Middle frontal gyrus (tissue), 1 donor: ENCODE data around the gene PYGB.
A peak's percentile ranks its signal among the peaks of the same experiment; 100 is the strongest.

Source experiments
- DNase-seq: peaks from one replicate; pipeline ENCODE4 v3.0.0-alpha.2; 2015; ENCODE audit warnings: low spot score; ENCODE audit errors: extremely low spot score

Gene PYGB

DNA sequence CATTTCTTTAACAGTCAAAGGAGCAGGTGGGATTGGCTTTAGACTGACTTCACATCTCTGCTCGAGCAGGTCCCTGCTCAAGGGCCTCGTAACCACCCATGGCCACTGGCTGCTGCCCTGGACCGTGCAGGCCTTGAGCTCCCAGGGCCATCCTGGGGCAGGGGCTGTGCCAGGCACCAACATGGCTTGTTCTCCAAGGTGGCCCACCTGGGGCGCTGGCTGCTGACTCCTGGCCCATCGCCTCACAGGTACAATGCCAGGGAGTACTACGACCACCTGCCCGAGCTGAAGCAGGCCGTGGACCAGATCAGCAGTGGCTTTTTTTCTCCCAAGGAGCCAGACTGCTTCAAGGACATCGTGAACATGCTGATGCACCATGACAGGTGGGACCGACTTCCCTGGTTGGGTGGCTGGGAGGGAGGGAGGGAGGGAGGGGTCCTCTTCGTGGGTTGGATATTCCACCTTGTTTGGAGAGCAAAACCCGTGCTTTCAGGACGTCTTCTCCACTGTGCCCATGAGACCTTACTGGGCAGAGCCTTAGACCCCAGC lies 46.1 kb downstream of the PYGB start:
- DNase-seq, result no peak

DNA sequence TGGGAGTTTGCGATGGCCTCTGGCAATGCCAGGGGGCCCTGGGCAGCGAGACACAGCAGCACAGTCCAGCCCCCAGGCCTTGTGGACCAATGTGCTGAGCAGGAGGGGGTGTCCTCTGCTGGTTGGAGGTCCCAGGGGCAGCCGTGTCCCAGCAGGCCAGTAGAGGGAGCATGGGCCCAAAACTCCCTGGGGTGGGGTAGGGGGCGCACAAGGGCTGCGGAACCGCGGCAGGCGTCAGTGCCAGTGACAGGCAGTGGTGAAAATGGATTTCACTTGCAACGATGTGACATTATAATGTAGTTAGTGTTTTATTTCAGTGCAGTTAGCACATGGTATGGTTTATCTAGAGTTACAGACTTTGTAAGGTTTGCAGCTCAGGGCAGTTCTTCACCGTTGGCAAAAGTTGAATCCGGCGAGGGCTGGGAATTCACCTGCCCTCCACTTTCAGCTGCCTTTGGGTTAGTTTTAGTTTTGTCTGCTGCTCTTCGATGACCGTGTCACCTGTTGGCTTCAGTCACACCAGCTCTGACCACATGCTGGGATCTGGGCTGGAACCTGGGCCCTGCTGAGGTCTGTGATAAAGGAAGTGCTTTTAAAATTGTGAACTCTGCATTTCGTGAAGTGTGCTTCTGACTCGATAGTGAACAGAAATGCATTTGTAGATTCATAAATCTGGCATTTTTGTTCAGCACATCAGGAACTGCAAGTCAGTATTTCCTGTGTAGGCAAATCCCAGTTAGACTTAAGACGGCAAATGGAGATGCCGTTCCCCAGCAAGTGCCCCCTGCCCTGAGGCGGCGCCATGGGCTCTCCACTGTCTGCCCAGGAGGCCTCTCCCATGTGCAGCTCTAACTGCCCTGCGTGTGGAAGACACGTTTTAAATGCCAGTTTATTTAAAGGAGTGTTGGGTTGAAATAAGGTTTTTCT lies 46.8 kb downstream of the PYGB start:
- DNase-seq, result peak; percentile 19

DNA sequence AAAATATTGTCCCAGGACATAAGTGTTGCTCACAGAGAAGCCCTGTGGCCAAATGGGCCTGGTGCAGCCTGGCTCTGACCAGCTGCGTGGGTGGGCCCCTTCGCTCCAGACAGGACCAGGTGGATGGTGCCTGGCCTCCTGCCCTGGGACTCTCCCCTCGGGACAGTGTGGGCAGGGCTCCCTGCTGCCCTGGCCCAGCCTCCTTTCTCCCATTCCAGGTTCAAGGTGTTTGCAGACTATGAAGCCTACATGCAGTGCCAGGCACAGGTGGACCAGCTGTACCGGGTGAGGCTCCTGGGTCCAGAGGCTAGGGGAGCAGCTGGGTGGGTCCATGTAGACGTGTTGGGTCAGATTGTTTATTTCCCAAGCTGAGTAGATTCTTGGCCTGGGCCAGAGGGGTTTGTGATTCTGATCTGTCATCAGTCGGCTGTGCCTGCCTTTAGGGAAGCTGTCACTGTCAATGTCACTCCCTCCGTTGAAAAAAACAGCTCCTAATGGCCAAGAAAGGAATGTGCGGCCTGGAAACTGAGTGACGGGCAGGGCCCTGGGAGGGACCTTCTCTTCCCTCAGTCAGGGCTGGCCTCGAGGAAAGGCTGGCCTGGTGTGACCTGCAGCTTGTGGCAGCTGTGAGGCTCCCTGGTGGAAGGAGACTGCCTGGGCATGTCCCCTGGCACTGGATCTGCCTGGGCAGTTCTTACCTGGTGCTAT lies 47.7 kb downstream of the PYGB start:
- no peak for DNase-seq

DNA sequence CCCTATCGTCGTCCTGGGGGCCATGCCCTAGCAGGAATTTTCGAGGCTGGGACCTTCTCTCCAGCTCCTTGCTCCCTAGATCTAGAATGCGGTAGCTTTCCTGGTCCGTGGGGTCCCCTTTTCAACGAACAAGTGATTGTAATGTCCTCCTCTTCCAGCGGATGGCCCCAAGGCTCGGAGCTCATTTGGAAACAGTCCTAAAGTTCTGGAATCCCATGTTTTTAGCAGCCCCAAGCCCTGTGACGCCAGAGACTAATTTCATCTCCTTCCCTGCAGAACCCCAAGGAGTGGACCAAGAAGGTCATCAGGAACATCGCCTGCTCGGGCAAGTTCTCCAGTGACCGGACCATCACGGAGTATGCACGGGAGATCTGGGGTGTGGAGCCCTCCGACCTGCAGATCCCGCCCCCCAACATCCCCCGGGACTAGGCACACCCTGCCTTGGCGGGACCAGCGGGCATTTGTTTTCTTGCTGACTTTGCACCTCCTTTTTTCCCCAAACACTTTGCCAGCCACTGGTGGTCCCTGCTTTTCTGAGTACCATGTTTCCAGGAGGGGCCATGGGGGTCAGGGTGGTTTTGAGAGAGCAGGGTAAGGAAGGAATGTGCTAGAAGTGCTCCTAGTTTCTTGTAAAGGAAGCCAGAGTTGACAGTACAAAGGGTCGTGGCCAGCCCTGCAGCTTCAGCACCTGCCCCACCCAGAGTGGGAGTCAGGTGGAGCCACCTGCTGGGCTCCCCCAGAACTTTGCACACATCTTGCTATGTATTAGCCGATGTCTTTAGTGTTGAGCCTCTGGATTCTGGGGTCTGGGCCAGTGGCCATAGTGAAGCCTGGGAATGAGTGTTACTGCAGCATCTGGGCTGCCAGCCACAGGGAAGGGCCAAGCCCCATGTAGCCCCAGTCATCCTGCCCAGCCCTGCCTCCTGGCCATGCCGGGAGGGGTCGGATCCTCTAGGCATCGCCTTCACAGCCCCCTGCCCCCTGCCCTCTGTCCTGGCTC lies 48.5 kb downstream of the PYGB start:
- DNase-seq, result no peak

DNA sequence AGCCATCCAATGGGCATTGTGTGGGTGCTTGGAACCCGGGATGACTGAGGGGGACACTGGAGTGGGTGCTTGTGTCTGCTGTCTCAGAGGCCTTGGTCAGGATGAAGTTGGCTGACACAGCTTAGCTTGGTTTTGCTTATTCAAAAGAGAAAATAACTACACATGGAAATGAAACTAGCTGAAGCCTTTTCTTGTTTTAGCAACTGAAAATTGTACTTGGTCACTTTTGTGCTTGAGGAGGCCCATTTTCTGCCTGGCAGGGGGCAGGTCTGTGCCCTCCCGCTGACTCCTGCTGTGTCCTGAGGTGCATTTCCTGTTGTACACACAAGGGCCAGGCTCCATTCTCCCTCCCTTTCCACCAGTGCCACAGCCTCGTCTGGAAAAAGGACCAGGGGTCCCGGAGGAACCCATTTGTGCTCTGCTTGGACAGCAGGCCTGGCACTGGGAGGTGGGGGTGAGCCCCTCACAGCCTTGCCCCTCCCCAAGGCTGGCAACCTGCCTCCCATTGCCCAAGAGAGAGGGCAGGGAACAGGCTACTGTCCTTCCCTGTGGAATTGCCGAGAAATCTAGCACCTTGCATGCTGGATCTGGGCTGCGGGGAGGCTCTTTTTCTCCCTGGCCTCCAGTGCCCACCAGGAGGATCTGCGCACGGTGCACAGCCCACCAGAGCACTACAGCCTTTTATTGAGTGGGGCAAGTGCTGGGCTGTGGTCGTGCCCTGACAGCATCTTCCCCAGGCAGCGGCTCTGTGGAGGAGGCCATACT lies 49.4 kb downstream of the PYGB start:
- no peak for DNase-seq

DNA sequence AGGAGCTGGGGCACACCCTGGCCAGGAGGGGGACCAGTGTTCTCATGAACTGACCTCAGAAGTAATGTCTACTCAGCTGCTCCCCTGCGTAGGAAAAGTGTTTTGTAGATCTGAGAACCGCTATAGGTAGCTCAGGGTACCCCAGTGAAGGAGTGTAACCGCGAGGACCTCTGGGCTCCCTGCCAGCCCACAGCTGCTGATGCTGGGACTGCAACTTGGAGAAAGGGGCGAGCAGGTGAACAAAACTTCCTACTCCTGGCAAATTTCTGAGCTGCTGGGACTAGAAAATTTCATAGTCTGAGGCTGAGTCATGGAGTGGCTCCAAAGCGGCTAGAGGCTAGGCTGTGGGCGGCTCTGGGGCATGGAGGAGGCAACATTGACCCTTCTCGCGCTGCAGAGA lies 51.9 kb downstream of the PYGB start:
- DNase-seq, result no peak

DNA sequence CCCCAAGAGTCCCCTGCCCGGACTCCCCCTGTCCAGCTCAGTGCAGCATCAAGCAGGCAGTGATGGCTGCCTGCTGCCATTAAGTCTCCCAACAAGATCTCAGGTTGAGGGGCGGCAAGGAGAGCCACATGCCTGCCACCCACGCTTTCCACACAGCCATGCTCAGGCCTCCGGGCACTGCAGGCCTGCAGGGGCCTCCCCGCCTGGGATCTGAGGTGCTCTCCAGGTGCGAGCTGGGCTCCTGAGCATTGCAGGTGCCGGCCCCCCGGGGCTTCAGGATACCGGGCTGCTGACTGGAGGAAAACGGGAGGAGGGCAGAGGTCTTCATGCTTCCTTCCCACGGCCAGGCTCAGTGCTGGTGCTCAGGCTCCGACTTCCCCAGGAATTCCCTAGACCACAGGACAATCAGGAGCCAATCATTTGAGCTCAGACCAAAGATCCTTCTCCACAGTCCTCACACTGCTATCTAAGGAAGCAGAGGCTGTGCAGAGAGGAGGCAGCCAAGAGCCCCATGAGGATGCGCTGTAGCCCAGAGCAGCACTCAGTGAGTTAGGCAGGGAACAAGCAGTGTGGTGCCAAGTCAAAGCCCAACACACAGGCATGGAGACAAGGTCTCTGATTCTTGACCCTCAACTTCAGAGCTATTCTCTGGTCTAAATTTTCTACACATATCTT lies 52.7 kb downstream of the PYGB start:
- DNase-seq, result no peak

DNA sequence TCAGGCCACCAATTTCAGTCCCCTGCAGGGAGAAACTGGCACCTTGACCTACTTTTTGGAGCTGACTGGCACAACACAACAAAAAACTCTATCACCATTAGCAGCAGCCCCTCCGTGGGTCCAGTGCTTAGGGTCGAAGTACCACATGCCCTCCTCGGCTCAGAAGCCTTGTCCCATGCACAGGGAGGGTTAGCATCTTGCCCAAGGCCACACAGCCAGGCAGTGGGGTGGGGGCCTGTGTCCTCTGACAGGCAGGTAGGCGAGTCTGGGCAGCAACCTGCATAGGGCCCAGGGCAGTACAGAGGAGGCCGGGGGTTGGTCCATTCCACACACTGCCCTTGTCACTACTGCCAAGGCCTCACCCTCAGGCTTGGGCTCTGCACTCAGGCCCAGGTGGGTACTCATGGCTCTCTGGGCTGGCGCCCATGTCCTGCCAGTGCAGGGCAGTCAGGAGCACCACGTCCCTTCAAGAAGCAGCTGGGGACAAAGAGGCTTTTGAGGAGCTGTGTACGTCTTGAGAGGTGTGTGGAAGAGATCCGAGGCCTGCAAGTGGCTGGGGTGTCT lies 53.6 kb downstream of the PYGB start:
- DNase-seq, result no peak

DNA sequence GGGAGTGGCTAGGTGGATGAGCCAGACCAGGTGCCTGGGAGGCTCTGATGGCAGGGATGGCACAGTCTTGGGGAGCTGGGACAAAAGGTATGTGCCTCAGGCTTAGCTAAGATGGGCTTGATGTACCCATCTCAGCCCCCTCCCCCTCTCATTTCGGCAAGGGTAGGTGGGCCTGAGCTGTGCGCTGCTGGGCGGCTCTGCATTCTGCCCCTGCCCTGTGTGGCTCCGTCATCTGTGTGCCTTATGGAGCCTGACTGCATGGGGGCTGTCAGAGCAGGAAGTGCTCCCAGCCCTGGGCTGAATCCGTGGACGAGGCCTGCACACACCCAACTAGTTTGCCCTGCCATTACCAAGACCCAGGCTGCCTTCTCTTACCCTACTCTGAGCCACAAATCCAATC lies 54.7 kb downstream of the PYGB start:
- no peak for DNase-seq

DNA sequence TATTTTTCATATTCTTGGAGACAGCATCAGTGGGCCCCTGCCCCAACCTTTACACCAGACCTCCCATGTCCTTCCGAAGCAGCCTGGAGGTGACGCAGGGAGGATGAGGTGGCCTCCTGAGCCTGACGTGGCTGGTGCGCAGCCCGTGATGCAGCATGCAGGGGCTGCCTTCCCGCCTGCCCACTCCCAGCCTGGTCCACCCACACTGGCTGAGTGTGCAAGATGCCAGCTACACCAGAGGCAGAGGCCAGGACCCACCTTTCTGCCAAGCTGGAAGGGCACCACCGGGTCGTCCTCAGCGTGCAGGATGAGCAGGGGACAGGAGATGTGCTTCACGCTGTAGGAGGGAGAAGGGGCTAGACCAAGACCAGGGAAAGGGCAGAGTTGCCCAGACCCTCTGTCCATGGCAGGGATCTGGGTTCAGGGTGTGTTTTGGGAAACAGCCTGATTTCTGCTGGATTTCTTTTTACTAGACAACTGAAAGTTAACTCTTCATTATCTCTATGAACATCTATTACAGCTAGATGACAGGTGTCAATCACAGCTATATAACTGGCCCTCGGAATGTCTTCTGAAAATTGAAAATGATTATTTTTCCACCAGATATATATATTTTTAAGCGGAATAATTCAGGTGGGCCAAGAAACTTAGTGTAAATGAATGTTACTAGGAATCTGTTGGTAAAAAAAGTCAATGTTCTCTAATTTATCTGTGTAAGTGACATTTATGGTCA lies 55.6 kb downstream of the PYGB start:
- DNase-seq, result no peak

DNA sequence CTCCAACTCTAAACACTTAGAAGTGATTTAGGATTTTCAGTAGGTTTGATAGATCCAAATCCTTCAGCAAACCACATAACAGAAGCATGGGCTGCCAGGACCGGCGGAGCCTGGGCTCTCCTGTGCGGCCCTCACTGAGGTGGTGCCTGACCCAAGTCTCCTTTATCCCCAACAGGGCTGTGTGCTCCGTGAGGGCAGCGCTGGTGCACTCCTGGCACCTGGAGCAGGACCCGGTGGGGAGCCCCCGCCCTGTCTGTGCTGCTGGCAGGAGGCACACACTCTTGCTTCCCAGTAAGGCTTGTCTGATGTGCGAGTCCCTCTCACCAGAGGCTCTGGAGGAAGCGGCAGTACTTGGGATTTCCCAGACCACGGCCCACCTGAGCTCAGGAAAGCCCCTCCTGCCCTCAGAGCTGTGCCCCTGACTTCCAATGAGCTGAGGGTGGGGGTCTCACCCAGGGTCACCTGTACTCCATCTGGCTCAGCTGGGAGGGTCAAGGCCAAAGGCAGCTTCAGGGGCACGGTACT lies 56.2 kb downstream of the PYGB start:
- DNase-seq, result no peak

DNA sequence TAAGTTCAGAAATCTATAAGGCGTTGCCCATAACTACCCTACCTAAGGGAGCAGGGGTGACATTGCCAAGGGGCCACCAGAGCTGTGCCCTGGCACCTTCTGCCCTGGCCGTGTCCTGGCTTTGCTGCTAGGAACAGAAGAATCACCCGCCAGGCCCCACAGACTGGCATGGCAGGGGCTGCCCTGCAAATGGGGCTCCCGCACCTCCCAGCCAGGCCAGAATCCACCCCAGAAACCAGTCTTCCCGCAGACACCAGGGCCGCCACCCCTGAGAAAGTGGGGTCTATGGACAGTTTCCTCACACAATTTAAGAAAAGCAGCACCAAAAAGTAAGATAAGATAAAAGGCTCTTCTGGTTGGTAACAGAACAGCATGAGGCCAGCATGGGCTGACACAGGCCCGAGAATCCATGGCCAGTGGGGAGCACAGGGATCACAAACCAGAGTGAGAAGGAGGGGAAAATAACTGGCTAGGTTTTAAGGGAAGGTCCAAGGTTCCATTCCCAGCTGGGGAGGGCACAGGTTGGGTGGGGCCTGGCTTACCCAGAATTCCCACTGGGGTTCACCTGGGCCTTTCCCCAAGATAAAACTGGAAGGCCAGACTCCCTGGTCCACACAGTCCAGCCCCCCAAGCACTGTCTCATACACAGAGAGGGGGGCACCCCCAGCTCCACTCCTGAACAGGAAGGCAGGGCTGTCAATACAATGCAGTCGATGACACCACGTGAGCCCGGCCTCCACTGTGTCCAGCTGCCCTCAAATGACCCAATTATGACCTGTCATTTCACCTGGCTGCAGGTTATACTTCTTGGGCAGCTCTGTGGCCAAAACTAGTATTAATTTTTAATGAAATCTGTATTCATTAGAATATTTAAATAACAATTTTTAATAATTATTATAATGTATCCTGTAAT lies 59.4 kb downstream of the PYGB start:
- no peak for DNase-seq

DNA sequence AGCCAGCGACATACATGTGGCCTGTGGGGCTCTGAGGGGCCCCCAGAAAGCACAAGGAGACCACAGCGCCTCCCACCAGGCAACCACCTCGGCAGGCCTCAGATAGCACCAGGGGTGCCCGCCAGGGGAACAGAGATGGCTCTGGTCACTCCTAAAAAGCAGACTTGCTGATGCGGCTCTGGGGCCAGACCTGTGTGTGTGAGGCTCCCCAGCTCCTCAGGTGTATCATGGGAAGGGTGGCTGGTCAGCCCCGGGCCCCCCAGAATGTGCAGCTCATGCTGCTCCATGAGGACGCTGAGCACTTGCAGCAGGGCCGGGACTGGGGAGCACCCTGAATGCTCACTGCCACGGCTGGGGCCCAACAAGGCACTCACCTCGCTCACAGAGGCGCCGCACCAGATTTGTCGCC lies 60.2 kb downstream of the PYGB start:
- DNase-seq, result no peak

DNA sequence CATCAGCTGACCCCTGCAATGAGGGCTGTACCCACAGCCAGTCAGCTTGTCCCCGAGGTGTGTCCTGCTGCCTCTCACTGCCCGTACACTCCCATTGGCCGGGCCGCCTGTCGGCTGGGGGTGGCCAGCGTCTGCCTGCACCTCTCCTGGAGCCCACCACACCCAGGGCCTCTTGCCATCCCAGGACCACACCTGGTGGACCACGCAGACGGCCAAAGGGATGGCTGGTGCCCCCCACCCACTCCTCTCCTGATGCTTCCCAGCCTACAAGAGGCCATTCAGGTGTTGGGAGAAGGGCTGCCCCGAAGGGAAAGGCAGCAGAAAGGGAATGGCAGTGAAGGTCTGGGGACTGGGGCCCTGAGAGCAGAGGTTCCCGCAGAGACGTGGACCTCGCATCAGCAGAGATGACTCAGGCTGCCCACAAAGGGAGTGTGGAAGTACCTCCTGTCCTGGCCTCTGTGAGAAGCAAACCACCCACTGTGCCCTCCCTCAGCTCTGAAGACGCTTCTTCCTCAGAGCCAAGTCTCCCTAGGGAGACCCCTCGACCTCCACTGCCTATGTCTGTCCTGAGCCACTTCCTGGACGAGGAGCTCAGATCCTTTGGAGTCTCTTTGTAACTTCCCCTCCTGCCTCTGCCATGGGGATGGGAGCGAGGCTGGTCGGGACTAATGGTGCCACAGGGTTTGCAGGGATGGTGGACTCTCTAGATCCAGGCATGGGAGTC lies 60.9 kb downstream of the PYGB start:
- no peak for DNase-seq

DNA sequence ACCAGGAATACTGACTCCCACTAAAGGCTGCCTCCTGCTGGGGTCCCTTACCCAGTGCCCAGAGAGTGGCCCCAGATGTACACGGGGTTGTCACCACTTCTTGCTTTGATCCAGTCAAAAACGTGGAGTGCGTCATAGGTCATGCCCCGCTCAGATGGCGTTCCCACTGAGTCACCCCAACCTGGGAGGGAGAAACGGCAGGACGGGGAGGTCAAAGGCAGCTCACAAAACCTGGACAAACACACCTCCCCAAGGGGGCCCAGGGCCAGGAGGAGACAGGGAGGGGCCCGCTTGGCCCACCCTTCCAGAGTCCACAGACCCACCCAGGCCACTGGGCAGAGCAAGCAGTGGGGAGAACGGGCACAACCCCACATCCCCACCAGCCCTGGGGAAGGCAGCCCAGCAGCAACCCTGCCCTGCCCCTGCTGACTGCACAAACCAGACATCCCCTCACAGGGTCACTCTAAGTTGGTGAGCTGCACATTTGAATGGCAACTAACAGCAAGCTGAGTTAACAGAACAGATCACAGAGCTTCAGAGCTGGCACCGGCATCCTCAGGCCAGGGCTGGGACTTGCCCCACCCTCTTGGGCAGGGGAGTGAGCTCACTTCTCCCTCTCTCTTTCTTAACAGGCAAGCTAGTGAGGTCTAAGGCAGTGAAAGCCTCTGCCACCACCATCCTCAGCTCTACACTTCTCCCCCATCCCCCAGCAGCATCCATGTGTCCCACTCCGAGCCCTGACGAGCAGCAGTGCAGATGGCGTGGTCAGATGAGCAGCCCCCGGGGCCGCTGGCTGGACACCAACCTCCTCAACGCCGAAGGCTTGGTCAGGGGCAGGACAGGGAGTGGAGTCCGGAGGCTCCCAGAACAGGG lies 61.7 kb downstream of the PYGB start:
- DNase-seq, result no peak
